Neural cell (in vitro differentiated cells): ENCODE data around the gene ANKS1B.

Source experiments
- EP300 ChIP-seq: fragments of 450-650 bp; conservative IDR thresholded peaks from 2 replicates; pipeline ENCODE4 v1.6.1; 2014; ENCODE audit warnings: antibody characterized with exemption, mild to moderate bottlenecking, moderate library complexity; ENCODE audit not compliant: poor library complexity, severe bottlenecking
- RAD21 ChIP-seq: fragments of 450-650 bp; conservative IDR thresholded peaks from 2 replicates; pipeline ENCODE4 v1.6.1; 2014; ENCODE audit warnings: antibody characterized with exemption, mild to moderate bottlenecking, moderate library complexity
- TF ChIP-seq, protein P1 (sequence below): fragments of 450-650 bp; IDR thresholded peaks from 2 replicates; pipeline ENCODE4 v1.5.1; 2014; ENCODE audit warnings: antibody characterized with exemption, mild to moderate bottlenecking, moderate library complexity; ENCODE audit not compliant: poor library complexity, severe bottlenecking

DNA sequence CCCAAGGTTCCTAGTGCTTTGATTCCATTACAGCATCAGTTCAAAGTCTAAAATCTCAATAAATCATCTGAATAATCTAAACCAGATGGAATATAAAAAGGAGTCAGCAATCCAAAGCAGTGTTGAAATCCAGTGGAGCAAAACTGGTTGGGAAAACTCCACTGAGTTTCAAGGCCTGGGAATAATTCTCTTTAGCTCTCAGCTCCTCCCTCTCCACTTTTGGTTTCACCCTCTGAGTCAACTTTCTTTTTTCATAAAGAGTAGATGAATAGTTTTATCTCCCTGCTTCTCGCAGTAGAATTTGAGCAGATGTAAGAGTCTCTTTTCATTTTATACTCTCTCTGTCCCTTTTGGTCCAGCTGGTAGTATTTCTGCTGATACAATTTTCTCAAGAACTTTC is 1001.1 kb downstream of the ANKS1B start:
- TF ChIP-seq, protein P1, sequence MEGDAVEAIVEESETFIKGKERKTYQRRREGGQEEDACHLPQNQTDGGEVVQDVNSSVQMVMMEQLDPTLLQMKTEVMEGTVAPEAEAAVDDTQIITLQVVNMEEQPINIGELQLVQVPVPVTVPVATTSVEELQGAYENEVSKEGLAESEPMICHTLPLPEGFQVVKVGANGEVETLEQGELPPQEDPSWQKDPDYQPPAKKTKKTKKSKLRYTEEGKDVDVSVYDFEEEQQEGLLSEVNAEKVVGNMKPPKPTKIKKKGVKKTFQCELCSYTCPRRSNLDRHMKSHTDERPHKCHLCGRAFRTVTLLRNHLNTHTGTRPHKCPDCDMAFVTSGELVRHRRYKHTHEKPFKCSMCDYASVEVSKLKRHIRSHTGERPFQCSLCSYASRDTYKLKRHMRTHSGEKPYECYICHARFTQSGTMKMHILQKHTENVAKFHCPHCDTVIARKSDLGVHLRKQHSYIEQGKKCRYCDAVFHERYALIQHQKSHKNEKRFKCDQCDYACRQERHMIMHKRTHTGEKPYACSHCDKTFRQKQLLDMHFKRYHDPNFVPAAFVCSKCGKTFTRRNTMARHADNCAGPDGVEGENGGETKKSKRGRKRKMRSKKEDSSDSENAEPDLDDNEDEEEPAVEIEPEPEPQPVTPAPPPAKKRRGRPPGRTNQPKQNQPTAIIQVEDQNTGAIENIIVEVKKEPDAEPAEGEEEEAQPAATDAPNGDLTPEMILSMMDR: no peak
- TF ChIP-seq EP300 (no peak), RAD21 (no peak)
